Measurements from ENCODE around the gene ARHGDIG.

The ARHGDIG gene

GRCh38 chr16:281660-282255 lies 1.4 kb downstream of the ARHGDIG start:
- no peak for DNase-seq

DNA sequence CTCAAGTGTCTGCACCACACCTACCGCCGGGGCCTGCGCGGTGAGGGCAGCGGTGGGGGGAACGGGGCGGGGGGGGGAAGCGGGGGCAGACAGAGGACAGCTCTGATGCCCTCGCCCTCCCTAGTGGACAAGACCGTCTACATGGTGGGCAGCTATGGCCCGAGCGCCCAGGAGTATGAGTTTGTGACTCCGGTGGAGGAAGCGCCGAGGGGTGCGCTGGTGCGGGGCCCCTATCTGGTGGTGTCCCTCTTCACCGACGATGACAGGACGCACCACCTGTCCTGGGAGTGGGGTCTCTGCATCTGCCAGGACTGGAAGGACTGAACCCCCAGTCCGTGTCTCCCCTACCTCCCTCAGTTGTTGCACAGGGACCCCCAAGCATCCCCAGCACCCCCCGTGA lies 2.1 kb downstream of the ARHGDIG start:
- DNase-seq, result no peak

- no peak for DNase-seq
These were observed 2.8 kb downstream of the ARHGDIG start, which contains the start of gene PDIA2 for GRCh38 chr16:283033-283805. Gene PDIA2, plus strand, starts transcription at chr16:283164. Its CDS starts 6 bp downstream, at chr16:283170.

- DNase-seq, result no peak
These were observed 4.1 kb downstream of the ARHGDIG start for GRCh38 chr16:284204-285120.

DNA sequence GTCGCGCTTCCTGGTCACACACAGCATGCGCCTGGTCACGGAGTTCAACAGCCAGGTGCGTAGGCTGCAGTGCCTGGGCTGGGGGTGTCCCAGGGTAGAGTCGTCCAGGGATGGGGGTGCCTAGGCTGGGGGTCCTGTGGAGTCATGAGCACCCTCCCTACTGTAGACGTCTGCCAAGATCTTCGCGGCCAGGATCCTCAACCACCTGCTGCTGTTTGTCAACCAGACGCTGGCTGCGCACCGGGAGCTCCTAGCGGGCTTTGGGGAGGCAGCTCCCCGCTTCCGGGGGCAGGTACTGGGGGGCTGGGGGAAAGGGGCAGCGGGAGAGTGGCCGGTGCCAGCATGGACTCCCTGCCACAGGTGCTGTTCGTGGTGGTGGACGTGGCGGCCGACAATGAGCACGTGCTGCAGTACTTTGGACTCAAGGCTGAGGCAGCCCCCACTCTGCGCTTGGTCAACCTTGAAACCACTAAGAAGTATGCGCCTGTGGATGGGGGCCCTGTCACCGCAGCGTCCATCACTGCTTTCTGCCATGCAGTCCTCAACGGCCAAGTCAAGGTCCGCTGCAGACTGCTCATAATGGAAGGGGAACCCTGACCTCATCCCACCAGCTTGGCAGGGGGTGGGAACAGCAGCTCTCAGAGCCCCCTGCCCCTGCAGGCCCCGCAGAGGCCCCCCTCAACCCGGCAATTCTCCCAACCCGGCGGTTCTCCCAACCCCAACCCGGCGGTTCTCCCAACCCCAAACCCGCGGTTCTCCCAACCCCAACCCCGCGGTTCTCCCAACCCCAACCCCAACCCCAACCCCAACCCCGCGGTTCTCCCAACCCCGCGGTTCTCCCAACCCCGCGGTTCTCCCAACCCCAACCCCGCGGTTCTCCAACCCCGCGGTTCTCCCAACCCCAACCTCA lies 5.0 kb downstream of the ARHGDIG start:
- no peak for DNase-seq

DNA sequence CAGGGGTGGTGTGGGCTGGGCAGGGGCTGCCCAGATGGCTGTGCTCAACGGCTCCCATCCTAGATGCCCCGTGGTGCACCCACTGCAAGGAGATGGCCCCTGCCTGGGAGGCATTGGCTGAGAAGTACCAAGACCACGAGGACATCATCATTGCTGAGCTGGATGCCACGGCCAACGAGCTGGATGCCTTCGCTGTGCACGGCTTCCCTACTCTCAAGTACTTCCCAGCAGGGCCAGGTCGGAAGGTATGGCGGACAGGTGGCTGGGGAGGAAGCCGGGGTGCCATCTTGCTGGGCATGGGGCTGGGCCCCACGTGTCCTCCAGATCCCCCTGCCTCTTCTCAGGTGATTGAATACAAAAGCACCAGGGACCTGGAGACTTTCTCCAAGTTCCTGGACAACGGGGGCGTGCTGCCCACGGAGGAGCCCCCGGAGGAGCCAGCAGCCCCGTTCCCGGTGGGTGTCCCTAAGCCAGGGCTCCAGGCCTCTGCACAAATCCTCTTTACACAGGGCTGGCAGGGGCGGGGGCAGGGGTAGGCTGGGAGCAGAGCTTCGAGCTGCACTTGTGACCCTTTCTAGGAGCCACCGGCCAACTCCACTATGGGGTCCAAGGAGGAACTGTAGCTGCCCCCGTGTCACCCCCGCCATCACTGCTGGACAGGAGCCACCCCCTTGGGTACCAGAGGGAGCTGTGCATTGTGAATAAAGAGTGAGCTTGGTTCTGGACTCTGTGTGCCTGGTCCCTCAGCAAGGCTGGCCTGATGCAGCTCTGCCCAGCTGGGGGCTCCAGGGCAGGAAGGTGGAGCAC lies 6.3 kb downstream of the ARHGDIG start:
- DNase-seq, result no peak

DNA sequence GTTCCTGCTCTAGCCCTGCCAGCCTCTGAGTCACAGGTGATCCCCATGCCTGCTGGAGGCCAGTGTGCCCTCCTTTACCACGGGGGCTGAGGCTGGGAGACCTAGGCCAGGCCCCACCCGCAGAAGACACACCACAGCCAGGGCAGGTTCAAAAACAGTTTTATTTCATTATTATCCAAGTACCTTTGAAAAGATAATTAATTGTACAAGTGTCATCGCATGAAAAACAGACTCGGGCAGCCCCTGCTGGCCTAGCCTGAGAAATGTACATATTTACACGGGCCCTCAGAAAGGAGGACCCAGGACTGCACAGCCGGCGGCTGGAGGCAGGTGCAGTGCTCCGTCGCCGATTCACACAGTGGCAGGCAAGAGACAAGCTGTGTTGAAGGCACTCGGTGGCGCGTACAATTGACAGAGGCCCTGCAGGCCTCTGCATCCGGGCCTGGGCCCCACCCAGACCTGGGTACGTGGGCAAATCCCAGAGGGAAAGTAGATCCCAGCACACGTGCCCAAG lies 7.0 kb downstream of the ARHGDIG start:
- no peak for DNase-seq

GRCh38 chr16:287981-288920 lies 7.9 kb downstream of the ARHGDIG start:
- DNase-seq, result no peak

- no peak for DNase-seq
These were observed 9.1 kb downstream of the ARHGDIG start for GRCh38 chr16:289395-289997.

- no peak for DNase-seq
These were observed 9.8 kb downstream of the ARHGDIG start for GRCh38 chr16:290015-290680.

GRCh38 chr16:290681-291405 lies 10.5 kb downstream of the ARHGDIG start:
- DNase-seq, result no peak

DNA sequence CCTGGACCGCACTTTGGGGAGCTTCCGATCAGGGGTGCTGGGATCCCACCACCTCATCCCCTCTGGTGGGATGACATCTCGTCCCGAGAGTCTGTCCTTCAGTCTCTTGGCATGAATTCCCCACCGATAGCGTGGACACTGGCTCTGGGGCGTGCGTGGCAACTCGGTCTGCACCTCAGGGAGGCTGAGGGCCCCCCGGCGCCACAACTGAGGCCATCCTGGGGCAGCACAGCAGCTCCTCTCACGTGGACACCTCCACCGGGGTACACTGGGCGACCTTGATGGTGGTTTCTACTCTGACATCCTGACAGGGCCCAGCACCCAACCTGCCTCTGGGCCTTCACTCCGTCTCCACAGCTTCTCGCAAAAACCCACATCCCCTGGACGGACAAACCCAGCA lies 11.1 kb downstream of the ARHGDIG start:
- DNase-seq, result no peak

DNA sequence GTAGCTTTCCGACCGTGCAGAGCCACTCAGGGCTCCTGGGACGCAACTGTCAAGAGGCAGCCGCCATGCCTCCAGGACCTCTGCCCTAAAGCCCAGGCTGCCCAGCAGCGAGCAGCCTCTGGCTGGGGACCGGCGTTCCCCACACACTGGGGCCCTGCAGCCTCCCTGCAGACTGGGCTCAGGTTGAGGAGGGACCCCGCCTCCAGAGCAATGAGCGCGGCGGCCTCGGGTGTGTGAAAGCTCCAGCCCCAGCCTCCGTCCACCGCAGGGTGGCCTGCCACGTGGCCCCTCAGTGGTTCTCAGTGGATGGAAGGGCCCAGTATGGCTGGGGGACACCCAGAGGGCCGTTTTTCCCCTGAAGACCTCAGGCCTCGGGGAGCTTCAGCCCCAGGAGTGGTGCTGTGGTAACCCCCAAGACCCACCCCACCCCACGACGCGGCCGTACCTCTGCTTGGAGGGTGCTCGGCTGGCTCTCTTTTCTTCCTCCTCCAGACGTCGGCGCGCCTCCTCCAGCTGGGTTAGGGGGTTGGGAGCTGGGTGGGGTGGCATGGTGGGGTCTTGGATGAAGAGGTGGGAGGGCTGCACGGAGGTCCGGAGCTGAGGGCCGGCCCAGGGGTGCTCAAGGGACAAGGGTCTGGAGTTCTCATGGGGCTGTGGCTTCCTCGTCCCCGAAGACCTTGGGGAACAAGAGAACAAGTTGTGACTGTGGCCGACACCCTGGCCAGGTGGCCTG lies 12.8 kb downstream of the ARHGDIG start:
- no peak for DNase-seq

GRCh38 chr16:296276-296675 lies 15.9 kb downstream of the ARHGDIG start:
- DNase-seq, result no peak

DNA sequence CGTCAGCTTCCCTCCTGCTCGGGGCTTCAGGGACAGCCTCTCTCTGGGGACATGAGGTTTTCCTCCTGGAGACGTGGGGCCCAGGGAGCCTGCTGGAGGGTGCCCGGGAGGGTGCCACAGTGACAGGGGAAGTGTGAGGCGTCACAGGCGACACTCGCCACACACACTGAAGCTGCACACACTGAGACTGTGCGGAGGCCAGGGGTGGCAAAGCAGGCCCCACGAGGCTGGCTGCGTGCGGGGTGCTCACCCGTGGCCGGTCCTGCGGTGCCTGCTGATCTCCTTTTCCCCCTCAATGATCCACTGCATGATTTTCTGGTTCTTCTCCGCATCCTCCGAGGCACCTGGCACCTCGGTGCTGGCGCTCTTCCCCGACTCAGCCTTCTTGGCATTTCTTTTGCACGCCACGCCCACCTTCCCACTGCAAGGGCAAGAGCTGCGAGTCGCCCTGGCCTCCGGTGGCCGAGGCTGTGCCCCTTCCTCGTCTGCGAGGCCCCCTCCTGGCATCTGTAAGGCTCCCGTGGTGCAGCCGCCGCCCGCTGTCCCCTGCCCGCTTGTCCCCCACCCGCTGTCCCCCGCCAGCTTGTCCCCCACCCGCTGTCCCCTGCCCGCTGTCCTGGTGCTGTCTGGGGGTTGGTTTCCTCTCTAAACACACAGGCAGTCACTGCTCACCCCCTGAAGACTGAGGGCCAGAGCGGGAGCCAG lies 16.6 kb downstream of the ARHGDIG start:
- DNase-seq, result no peak

DNA sequence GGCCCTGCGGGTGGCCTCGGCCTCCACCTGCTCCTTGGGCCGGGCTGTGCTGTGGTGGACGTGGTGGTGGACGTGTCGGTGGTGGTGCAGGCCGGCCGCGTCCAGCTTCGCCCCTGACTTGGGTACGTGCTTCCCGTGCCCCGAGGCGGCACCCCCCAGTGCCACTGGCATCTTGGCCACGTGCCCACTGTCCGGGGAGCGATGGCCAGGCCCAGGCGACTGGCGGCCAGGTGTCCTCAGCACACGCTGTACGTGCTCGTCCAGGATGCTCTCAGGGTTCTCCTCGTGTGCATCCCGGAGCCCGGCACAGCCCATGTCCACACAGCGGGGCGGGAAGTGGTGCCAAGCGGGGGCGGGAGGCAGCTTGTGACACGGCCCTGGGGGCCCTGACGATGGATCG lies 17.4 kb downstream of the ARHGDIG start:
- DNase-seq, result no peak

- DNase-seq, result no peak
These were observed 20.8 kb downstream of the ARHGDIG start for GRCh38 chr16:301235-301634.
